Airway epithelial cell (primary cell): ENCODE measurements around the gene CLN5. TPM values are rescaled to one million over a fixed set of nuclear protein-coding genes. Genes with fewer than 3 reads are reported as not detected.

Experiments
- total RNA-seq: library from RNA; depleted of rRNA; stranded (reverse); fragments of >200 nt; gene quantifications from 2 replicates; pipeline ENCODE4 v1.2.3, GENCODE V29; 2015

Gene CLN5
- total RNA-seq: 17.3 and 19.0 TPM in 2 replicates

GRCh38 chr13:76991796-76992547, at the start of gene CLN5:
TSS of gene CLN5 (plus strand) at chr13:76992081. CDS start at chr13:76992099, 18 bp downstream.

GRCh38 chr13:76948149-76948548, 43.7 kb upstream of the CLN5 start, which contains the start of gene ACOD1:
TSS of gene ACOD1 (plus strand) at chr13:76948511. CDS start at chr13:76948559, 48 bp downstream.

DNA sequence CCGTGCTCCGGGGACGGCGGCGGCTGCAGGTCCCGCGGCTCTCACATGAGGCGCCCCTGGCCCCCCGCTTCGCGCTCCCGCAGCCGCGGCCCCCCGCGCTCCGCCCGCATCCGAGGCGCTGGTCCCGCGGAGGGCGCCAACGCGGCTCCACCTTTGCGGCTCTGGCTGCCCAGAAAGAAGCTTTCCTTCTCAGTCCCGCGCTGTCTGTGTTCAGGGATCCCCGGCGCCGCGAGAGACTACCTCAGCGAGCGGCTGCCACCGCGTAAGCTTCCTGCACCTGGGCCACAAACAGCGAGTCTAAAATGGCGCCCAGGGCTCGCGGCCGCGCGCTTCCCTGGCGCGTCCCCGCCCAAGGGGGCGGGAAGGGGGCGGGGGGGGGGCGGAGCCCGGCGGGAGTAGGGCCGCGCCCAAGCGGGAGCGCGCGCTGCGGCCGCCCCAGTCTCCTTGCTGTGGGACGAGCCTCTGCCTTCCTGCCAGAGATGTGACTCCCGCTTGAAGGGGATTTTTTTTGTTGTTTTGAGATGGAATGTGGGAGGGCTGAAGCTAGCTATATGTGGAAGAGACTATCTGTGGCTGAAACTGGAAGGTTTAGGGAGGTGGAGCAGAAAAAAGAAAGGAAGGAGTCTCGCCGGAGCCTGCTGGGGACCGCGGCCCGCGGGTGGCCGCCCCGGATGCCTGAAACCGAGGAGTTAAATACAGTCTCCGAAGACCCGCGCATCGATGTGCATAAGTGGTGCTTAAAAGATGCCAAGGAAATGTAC, 35.2 kb downstream of the CLN5 start, which contains the start of gene FBXL3:
Gene FBXL3, minus strand, starts transcription at position 299 of the 761 bp plus-strand sequence. CDS start 5,299 bp downstream, outside the sequence.

Other genes with a start within 250 kb of the CLN5 start
- 20.7 and 25.5 TPM in 2 replicates for gene KCTD12, start 105.7 kb upstream of the CLN5 start, total RNA-seq
- 0.14 TPM in 1 of 2 replicates, not detected in the other for gene ACOD1, start 43.6 kb upstream of the CLN5 start, total RNA-seq
- 28.5 and 36.8 TPM in 2 replicates for gene FBXL3, start 35.1 kb downstream of the CLN5 start, total RNA-seq